Heart left ventricle (tissue), 16 donors: ENCODE measurements around the gene LITAF. TPM values are rescaled to one million over a fixed set of nuclear protein-coding genes. Genes with fewer than 3 reads are reported as not detected.

ENCODE experiments used
- ATAC-seq, 4 donors: fragments of 200-7000 bp; cut with Tn5 transposase; one replicate each; pipeline ENCODE4 v1.9.1; 2020 to 2022; ENCODE audit warnings: moderate library complexity in 4 of 4, mild to moderate bottlenecking in 3 of 4, moderate number of reproducible peaks in 1 of 4
- DNase-seq, 5 donors: peaks; one replicate each; pipeline ENCODE4 v3.0.0-alpha.2; 2020
- H3K27ac ChIP-seq, 12 donors: fragments of 200-600 bp; sonication (generic) in 4 of 12; one replicate each; pipeline versions ENCODE4 v1.5.0 to v1.8.0; 2016 to 2022; ENCODE audit warnings: mild to moderate bottlenecking in 2 of 12
- H3K27me3 ChIP-seq, 9 donors: fragments of 200-600 bp; sonication (generic) in 2 of 9; one replicate each; pipeline versions ENCODE4 v1.5.1 to v1.8.0; 2016 to 2022; ENCODE audit warnings: mild to moderate bottlenecking in 3 of 9
- H3K36me3 ChIP-seq, 9 donors: fragments of 200-600 bp; sonication (generic) in 2 of 9; one replicate each; pipeline versions ENCODE4 v1.5.0 to v1.8.0; 2018 to 2022; ENCODE audit warnings: mild to moderate bottlenecking in 2 of 9
- H3K4me1 ChIP-seq, 12 donors: fragments of 200-600 bp; sonication (generic) in 4 of 12; one replicate each; pipeline versions ENCODE4 v1.5.0 to v1.8.0; 2016 to 2022; ENCODE audit warnings: mild to moderate bottlenecking in 3 of 12
- H3K4me3 ChIP-seq, 12 donors: fragments of 200-600 bp; sonication (generic) in 4 of 12; one replicate each; pipeline versions ENCODE4 v1.5.0 to v1.8.0; 2017 to 2022; ENCODE audit warnings: mild to moderate bottlenecking in 9 of 12, moderate library complexity in 4 of 12
- H3K9me3 ChIP-seq, 12 donors: fragments of 200-600 bp; sonication (generic) in 4 of 12; one replicate each; pipeline versions ENCODE4 v1.5.0 to v1.8.0; 2016 to 2022; ENCODE audit warnings: mild to moderate bottlenecking in 1 of 12
- CTCF ChIP-seq, 12 donors: fragments of 200-600 bp; sonication (generic) in 4 of 12; IDR thresholded peaks; one replicate each; pipeline versions ENCODE4 v1.5.0 to v1.8.0; 2018 to 2022; ENCODE audit warnings: antibody characterized with exemption in 12 of 12, mild to moderate bottlenecking in 5 of 12
- POLR2A ChIP-seq, 2 donors: fragments of 450-650 bp; IDR thresholded peaks; one replicate each; pipeline ENCODE4 v1.6.1; 2017; ENCODE audit warnings: antibody characterized with exemption in 2 of 2, mild to moderate bottlenecking in 2 of 2, moderate library complexity in 2 of 2
- WGBS, 4 donors: extraction: QIAGEN DNeasy Blood & Tissue Kit in 2 of 4; methylation state at CpG; one replicate each; pipeline versions ENCODE4 v1.1.5 to v1.1.7; 2013 to 2018; 5-methylcytosine and 5-hydroxymethylcytosine counted together
- intact Hi-C, 10 donors: fragments of 100-400 bp; cut with DNase I; formaldehyde crosslinking; loops; one replicate each; pipeline versions ENCODE4 v1.11.1 to v1.14.2; 2022
- polyA plus RNA-seq, 2 donors: library from polyadenylated mRNA; stranded (reverse); fragments of 200-250 nt; gene quantifications; one replicate each; pipeline ENCODE4 v1.2.3, GENCODE V29; 2013
- total RNA-seq, 9 donors: library from RNA; depleted of rRNA in 2 of 9; stranded (reverse); fragments of >200 nt in 2 of 9; fragmentation: NEBNext Ultra II Directional in 3 of 9; extraction: Animal tissue kit (Norgen Biotek cat#: 25700) in 3 of 9; gene quantifications; one replicate each; pipeline versions ENCODE4 v1.1.0 to v1.2.4, GENCODE V29; 2016 to 2023
- donor health status: ischemic (EF 13 %, LVEDD 7.1; RV severe dilation, severe dysfunction).
- donor health status: healthy with polysubstance abuse.
- donor health status: DM: no; HTN: yes; CAD: no.
- donor health status: DM: no; HTN: no; CAD: no.
- donor health status: ischemic (EF 25% LVEDD 6.9; RV normal size, moderate dysfunction).
- donor health status: ischemic (EF 25% LVEDD 5.7; RV mildly dilated, moderate dysfunction).
- donor health status: healthy.
- donor health status: DM: yes; HTN: yes; CAD: no.
- donor health status: ischemic (EF 35%, LVEDD 5.7; RV mildly dilated, moderate dysfunction).
- donor health status: nonischemic (EF 11% LVEDD 7.7; RV severe dilation, severe dysfunction).
- donor health status: DM: yes; HTN: yes; CAD: no.
- donor health status: PGD.
- donor health status: ischemic (EF 29% LVEDD 5.4; RV normal size, mild dysfunction).
- donor health status: nonischemic (EF 23%, LVEDD 6.1; RV moderate dilation, normal function).

LITAF gene
- total and polyA plus RNA-seq, 11 donors: 12.2 to 133 (median 46.5) TPM

- WGBS, 4 donors: 80 to 85% (median 85%) methylated on average over 4 of the region's 4 CpGs
- Histone ChIP-seq H3K4me3 (no peak overlapping the region), H3K36me3 (no peaks in the 10 kb centered on the region), H3K27me3 (peaks cover 0 to 12% (median 2%) of the 10 kb centered on the region in 9 donors), H3K4me1 (peaks cover 0 to 6% (median 0%) of the 10 kb centered on the region in 12 donors), H3K27ac (no peak overlapping the region), H3K9me3 (no peaks in the 10 kb centered on the region)
- no peak for ATAC-seq
- DNase-seq: no peak
- TF ChIP-seq CTCF (IDR thresholded peaks at IDR 0.05) (no peak), POLR2A (IDR thresholded peaks at IDR 0.05) (no peak)
- intact Hi-C loops: loop anchor here in 3 of 10 donors (5.0 to 10.0 kb wide), 3 partner anchors 116 to 286 kb away; no protein-coding TSS in a partner anchor
Measured at GRCh38 chr16:11529285-11529684, 57.4 kb downstream of the LITAF start.

- intact Hi-C loops: loop anchor here in 3 of 10 donors (5.0 to 10.0 kb wide), 3 partner anchors 117 to 287 kb away; no protein-coding TSS in a partner anchor
- WGBS, 4 donors: 87 to 94% (median 90%) methylated on average over 11 of the region's 11 CpGs
- ATAC-seq: no peak
Measured at GRCh38 chr16:11528053-11528452, 58.7 kb downstream of the LITAF start.

GRCh38 chr16:11526655-11527350 is 59.9 kb downstream of the LITAF start:
- no peak overlapping the region for H3K27ac ChIP-seq
- no peaks in the 10 kb centered on the region for H3K36me3 ChIP-seq
- H3K27me3 ChIP-seq: peaks cover 0 to 12% (median 2%) of the 10 kb centered on the region in 9 donors
- WGBS, 4 donors: 18 to 29% (median 22%) methylated on average over 13 to 18 of the region's 18 CpGs
- H3K4me1 ChIP-seq: peaks cover 0 to 6% (median 0%) of the 10 kb centered on the region in 12 donors
- H3K4me3 ChIP-seq: no peak overlapping the region
- TF ChIP-seq POLR2A (IDR thresholded peaks at IDR 0.05) (no peak), CTCF (IDR thresholded peaks at IDR 0.05) (no peak)
- peaks cover 0 to 1% (median 0%) of the 10 kb centered on the region in 12 donors for H3K9me3 ChIP-seq
- intact Hi-C loops: loop anchor here in 3 of 10 donors (5.0 to 10.0 kb wide), 3 partner anchors 118 to 288 kb away; no protein-coding TSS in a partner anchor
- no peak for ATAC-seq
- DNase-seq: no peak

More at GRCh38 chr16:11528053-11528452, 58.7 kb downstream of the LITAF start:
- peaks cover 0 to 6% (median 0%) of the 10 kb centered on the region in 12 donors for H3K4me1 ChIP-seq
- no peaks in the 10 kb centered on the region for H3K36me3 ChIP-seq
- DNase-seq: no peak
- peaks cover 0 to 12% (median 2%) of the 10 kb centered on the region in 9 donors for H3K27me3 ChIP-seq
- H3K9me3 ChIP-seq: no peaks in the 10 kb centered on the region
- TF ChIP-seq CTCF (IDR thresholded peaks at IDR 0.05) (no peak), POLR2A (IDR thresholded peaks at IDR 0.05) (no peak)
- no peak overlapping the region for H3K27ac ChIP-seq
- H3K4me3 ChIP-seq: no peak overlapping the region

- WGBS, 4 donors: 72 to 79% (median 78%) methylated on average over 6 of the region's 6 CpGs
- Histone ChIP-seq H3K27ac (no peak overlapping the region), H3K27me3 (peaks cover 0 to 12% (median 2%) of the 10 kb centered on the region in 9 donors), H3K4me3 (no peak overlapping the region), H3K36me3 (no peaks in the 10 kb centered on the region), H3K4me1 (peaks cover 0 to 6% (median 0%) of the 10 kb centered on the region in 12 donors), H3K9me3 (peaks cover 0 to 12% (median 0%) of the 10 kb centered on the region in 12 donors)
- no peak for TF ChIP-seq CTCF (IDR thresholded peaks at IDR 0.05)
- TF ChIP-seq POLR2A (IDR thresholded peaks at IDR 0.05): no peak
- DNase-seq: no peak
- no peak for ATAC-seq
- intact Hi-C loops: loop anchor here in 2 of 10 donors (10.0 kb wide), 2 partner anchors 121 to 291 kb away; no protein-coding TSS in a partner anchor
Measured at GRCh38 chr16:11524098-11524760, 62.5 kb downstream of the LITAF start.
